Skeletal muscle satellite cell (primary cell): ENCODE results near the gene DGLUCY.
"Not testable (repeated sequence)": the region's sequence is repeated elsewhere in the genome, so short reads cannot be mapped to it uniquely, and the experiment has no call there.

ENCODE experiments used
- H3K27me3 ChIP-seq: 2 replicates; pipeline ENCODE4 v1.7.0; 2013; ENCODE audit warnings: low read length; ENCODE audit not compliant: control insufficient read depth, insufficient read depth
- H3K36me3 ChIP-seq: 2 replicates; pipeline ENCODE4 v1.7.0; 2013; ENCODE audit warnings: mild to moderate bottlenecking, control low read depth, low read length; ENCODE audit not compliant: insufficient read depth
- H3K4me1 ChIP-seq: 2 replicates; pipeline ENCODE4 v1.7.0; 2013; ENCODE audit warnings: low read length; ENCODE audit not compliant: control insufficient read depth, insufficient read depth
- H3K4me2 ChIP-seq: 2 replicates; pipeline ENCODE4 v1.7.0; 2013; ENCODE audit warnings: mild to moderate bottlenecking, low read length
- H3K4me3 ChIP-seq: 2 replicates; pipeline ENCODE4 v1.7.0; 2013; ENCODE audit warnings: low read length
- H3K9ac ChIP-seq: 2 replicates; pipeline ENCODE4 v1.7.0; 2013; ENCODE audit warnings: mild to moderate bottlenecking, low read depth, low read length, moderate library complexity
- H3K9me3 ChIP-seq: replicated peaks from 2 replicates; pipeline ENCODE4 v1.7.0; 2013; ENCODE audit warnings: mild to moderate bottlenecking, control low read depth, low read length

DGLUCY gene

DNA sequence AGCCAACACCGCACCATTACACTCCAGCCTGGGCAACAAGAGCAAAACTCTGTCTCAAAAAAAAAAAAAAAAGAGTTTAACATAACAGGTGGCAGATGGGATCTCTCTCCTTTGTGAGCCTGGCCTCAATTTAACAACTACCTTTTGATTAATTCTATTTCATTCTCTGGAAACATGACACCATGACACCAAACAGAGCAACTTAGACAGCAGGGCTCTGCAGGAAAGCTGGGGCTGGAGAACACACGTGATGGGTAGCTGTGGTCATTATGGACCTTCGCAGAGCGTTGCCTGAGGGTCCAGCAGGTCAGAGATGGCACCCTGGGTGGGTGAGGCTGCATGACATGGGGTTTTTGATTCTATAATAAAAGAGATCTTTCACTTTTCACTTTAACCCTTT, 1.7 kb upstream of the DGLUCY start:
- Histone ChIP-seq H3K4me1 (peaks cover 57% of the 10 kb centered on the region), H3K9me3 (no peaks in the 10 kb centered on the region), H3K27me3 (no peaks in the 10 kb centered on the region), H3K36me3 (no peaks in the 10 kb centered on the region), H3K9ac (no peak overlapping the region), H3K4me2 (no peak overlapping the region), H3K4me3 (no peak overlapping the region)

DNA sequence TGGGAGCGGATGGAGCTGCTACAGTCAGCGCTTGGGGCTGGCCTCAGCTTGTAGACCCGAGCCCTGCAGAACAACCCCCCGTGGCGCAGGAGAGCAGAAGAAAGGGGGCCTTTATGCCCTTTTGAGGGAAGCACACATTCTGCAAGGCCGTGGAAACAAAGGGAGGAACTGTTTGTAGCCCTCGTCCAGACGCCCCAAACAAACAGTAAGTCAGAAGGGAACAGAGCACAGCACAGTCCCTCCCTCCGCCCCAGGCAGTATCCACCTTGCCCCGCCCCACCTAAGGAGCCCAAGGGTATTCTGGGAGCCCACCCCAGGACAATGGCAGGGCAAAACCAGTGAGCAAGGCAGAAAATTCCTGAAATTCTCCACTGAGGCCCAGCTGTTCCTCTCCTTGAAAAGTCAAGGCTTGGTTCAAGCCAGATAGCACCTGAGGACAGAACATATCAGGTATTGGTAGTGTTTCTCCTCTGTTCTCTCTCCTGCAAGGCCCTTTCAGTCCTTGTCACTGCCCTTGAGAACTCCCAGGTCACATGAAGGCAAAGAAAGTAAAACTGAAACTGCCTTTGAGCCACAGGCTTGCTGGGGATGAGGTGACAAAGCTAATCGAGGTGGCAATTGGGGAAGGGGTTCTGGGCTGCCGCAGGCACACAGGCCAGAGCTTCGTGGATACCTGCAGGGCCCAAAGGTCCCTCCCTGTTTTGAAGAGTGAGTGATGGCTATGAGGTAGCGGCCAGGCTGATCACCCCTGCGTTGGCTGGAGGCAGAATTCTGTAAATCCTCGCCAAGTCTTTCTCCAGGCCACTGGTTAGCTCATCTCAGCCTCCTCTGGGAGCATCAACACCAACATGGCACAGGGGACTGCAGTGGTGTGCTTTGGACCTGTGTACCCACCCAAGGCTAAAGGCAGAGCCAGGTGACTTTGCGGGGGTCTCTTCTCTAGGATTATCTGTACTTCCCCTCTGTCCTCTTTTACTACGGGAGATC, 499 bp downstream of the DGLUCY start:
- Histone ChIP-seq H3K4me2 (peak overlapping the region; percentile 96), H3K36me3 (no peaks in the 10 kb centered on the region), H3K9ac (peak overlapping the region; percentile 82), H3K4me1 (peaks cover 46% of the 10 kb centered on the region), H3K4me3 (peak overlapping the region; percentile 78), H3K27me3 (no peaks in the 10 kb centered on the region), H3K9me3 (no peaks in the 10 kb centered on the region)

DNA sequence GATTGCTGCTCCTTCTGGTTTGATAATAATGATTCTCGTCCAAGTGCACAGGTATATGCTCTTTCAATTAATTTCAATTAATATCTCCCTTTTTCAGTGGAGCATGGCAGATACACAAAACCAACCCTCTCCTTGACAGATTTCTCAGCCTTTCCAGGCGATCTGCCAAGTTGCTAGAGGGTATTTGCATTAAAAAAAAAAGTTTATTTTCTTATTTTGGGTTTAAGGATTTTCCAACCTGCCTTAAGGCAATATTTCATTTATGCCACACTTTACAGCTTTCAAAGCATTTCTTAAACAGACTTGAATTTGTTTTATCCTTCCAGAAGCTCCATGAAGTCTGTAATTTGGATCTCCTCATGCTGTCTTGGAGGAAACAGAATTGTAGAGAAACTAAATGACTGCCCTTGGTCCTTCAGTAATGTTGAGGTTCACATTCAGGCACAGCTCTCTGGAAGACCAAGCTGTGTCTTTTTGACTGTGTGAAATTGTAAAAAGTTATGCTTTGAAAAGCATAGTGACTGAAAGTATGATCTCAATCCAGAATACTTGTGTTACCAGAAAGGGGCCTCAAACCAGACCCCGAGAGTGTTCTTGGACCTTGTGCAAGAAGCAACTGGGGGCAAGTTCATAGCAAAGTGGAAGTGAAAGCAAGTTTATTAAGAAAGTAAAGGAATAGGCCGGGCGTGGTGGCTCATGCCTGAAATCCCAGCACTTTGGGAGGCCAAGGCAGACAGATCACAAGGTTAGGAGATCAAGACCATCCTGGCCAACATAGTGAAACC, 2.3 kb downstream of the DGLUCY start:
- Histone ChIP-seq H3K36me3 (no peaks in the 10 kb centered on the region), H3K4me2 (peak overlapping the region; percentile 96), H3K4me1 (peaks cover 43% of the 10 kb centered on the region), H3K4me3 (peak overlapping the region; percentile 78), H3K9ac (peak overlapping the region; percentile 82), H3K27me3 (no peaks in the 10 kb centered on the region), H3K9me3 (no peaks in the 10 kb centered on the region)

DNA sequence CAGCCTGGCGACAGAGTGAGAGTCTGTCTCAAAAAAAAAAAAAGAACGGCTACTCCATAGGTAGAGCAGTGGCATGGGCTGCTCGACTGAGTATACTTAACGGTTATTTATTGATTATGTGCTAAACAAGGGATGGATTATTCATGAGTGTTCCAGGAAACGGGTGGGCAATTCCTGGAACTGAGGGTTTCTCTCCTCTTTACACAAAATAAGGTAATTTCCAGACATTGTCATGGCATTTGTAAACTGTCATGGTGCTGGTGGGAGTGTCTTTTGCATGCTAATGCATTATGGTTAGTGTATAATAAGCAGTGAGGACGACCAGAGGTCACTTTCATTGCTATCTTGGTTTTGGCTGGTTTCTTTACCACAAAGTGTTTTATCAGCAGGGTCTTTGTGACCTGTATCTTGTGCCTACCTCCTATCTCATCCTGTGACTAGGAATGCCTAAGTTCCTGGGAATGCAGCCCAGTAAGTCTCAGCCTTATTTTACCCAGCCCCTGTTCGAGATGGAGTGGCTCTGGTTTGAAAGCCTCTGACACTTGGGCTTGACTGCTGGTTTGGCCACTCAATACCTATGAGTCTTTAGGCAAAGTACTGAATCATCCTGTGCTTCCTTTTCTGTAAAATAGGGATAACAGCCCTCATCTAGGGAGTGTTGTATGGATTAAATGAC, 3.2 kb downstream of the DGLUCY start:
- Histone ChIP-seq H3K4me1 (peaks cover 38% of the 10 kb centered on the region), H3K9me3 (no peaks in the 10 kb centered on the region), H3K4me3 (no peak overlapping the region), H3K4me2 (no peak overlapping the region), H3K9ac (no peak overlapping the region), H3K27me3 (no peaks in the 10 kb centered on the region), H3K36me3 (no peaks in the 10 kb centered on the region)

DNA sequence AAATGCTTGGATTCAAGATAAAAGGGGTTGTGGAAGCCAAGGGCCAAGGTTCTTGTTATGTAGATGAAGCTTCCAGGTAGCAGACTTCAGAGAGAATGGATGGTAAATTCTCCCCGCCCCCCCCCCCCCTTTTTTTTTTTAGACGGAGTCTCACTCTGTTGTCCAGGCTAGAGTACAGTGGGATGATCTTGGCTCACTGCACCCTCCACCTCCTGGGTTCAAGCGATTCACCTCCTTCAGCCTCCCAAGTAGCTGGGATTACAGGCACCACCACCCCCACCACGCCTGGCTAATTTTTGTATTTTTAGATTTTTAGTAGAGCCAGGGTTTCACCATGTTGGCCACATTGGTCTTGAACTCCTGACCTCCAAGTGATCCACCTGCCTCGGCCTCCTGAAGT, 4.1 kb downstream of the DGLUCY start:
- H3K4me1 ChIP-seq: peaks cover 38% of the 10 kb centered on the region
- no peaks in the 10 kb centered on the region for H3K9me3 ChIP-seq
- no peak overlapping the region for H3K9ac ChIP-seq
- H3K27me3 ChIP-seq: no peaks in the 10 kb centered on the region
- H3K36me3 ChIP-seq: no peaks in the 10 kb centered on the region
- H3K4me2 ChIP-seq: no peak overlapping the region
- no peak overlapping the region for H3K4me3 ChIP-seq

DNA sequence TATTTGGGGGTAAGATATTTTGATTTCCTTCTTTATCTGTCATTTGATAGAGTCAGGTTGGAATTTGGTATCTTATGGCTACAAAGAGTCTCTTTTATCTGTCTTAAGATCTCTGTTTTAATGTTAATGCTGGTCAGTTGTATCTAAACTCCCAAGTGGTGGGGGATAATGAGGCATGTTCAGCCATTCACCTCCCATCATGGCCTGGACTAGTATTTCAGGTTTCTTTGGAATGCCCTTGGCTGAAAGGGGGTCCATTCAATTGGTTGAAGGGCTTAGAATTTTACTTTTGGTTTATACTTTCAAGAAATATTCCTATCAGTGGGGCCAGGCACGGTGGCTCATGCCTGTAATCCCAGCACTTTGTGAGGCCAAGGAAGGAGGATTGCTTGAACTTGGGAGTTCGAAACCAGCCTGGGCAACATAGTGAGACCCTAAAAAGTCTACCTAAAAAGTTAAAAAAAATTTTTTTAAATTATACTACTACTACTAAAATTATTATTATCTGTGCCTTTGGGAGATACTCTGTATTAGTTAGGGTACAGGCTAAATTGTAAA, 4.7 kb downstream of the DGLUCY start:
- peaks cover 34% of the 10 kb centered on the region for H3K4me1 ChIP-seq
- H3K9me3 ChIP-seq: no peaks in the 10 kb centered on the region
- H3K4me3 ChIP-seq: no peak overlapping the region
- H3K36me3 ChIP-seq: no peaks in the 10 kb centered on the region
- no peak overlapping the region for H3K4me2 ChIP-seq
- H3K9ac ChIP-seq: no peak overlapping the region
- H3K27me3 ChIP-seq: no peaks in the 10 kb centered on the region

DNA sequence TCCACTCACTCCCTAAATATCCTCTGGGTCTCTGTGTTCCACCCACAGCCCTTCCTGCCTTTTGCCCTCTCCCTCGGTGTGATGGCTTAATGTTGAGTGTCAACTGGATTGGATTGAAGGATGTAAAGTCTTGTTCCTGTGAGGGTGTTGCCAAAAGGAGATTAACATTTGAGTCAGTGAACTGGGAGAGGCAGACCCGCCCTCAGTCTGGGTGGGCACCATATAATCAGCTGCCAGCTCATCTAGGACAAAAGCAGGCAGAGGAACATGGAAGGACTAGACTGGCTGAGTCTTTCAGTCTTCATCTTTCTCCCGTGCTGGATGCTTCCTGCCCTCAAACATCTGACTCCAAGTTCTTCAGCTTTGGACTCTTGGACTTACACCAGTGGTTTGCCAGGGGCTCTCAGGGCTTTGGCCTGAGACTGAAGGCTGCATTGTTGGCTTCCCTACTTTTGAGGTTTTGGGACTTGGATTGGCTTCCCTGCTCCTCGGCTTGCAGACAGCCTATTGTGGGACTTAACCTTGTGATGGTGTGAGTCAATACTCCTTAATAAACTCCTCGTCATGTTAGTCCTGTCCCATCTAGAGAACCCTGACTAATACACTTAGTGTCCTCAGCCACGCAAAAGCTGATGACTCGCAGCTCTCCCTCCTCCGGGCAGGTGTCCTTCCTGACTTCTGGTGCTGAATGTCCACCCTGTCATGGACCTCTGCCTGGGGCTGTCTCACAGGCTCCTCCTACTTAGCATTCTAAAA, 5.9 kb downstream of the DGLUCY start:
- Histone ChIP-seq H3K9me3 (no peaks in the 10 kb centered on the region), H3K36me3 (no peaks in the 10 kb centered on the region), H3K4me2 (peak overlapping the region; percentile 55), H3K4me1 (peaks cover 23% of the 10 kb centered on the region), H3K4me3 (no peak overlapping the region), H3K9ac (peak overlapping the region; percentile 15), H3K27me3 (no peaks in the 10 kb centered on the region)

DNA sequence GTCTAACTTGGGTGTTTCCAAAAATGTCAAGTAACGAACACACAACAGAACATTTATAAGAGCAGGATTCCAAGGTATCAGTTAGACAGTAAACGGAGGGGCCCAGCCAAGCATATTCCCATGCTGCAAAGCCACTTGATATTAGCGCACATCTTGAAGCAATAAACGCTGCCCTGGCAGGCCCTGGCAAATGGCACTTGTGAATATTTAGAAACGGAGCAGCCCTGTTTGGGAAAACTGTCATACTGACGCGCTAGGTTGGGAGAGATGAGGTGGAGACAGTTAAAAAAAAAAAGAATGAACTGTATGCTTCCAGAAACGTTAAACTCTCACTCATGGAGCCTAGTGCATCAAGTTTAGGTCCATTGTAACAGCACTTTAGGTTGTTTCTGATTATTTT, 9.3 kb downstream of the DGLUCY start:
- Histone ChIP-seq H3K4me2 (no peak overlapping the region), H3K36me3 (peaks cover 4% of the 10 kb centered on the region), H3K4me1 (peaks cover 10% of the 10 kb centered on the region), H3K27me3 (no peaks in the 10 kb centered on the region), H3K9ac (no peak overlapping the region), H3K4me3 (no peak overlapping the region), H3K9me3 (no peaks in the 10 kb centered on the region)

DNA sequence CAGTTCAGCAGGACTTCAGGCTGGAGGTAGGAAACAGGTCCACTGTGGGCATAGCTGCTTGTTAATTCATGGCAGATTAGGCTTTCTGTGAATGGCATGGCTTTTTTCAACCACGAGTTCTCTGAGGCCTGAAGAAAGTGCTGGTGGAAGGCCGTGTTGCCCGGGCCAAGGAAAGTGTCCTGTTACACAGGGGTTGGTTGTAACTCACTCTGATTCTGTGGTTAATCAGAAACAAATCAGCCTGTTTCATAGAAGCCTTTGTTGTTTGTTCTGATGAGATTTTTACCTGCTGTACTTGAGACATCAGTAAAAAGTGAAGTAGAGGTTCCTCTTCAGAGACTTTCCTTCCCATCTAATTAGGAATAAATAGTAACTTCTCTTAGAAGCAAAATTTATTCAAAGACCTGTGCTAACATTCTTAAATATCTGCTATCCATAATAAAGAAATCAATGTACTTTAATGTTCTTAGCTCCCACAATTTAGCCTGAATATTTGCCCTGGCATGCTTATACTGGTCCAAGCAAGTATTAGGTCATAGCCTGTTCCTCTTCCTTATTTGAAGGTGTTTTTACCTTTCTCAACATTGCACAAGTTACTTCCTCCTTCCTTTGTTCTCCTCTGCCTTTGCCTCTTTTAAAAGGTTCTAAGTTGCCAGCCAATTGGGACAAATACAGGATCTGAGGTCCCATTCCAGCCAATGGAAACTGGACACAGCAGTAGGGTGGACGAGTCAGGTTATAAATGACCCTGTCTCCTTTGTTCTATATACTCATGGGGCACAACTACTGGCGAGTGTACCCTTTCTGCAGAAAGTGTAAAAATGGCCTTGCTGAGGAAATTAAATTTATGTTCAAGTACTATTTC, 10.8 kb downstream of the DGLUCY start:
- H3K9ac ChIP-seq, H3K4me1 ChIP-seq, H3K36me3 ChIP-seq, H3K27me3 ChIP-seq, H3K4me2 ChIP-seq, H3K9me3 ChIP-seq, H3K4me3 ChIP-seq: not testable (repeated sequence)

DNA sequence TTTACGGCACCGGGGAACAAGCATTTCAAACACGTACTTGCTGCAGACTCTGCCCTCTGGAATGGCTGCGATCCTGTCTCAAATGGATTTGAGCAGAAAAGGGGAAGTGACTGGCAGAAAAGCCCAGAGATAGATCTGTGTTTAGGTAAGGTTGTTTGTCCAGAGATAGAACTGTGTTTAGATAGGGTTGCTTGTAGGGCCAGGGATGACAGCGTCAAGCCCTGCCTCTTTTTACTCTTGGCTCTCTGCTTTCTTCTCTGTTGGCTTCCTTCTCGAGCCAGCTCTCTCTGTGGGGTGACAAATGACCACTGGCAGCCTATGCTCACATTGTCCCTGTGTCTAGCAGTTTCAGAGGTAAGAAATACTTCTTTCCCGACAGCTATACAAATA, 11.4 kb downstream of the DGLUCY start:
- Histone ChIP-seq H3K36me3 (peaks cover 4% of the 10 kb centered on the region), H3K9ac (no peak overlapping the region), H3K9me3 (no peaks in the 10 kb centered on the region), H3K4me3 (no peak overlapping the region), H3K4me1 (no peaks in the 10 kb centered on the region), H3K27me3 (no peaks in the 10 kb centered on the region), H3K4me2 (no peak overlapping the region)
